ENCODE data around the gene EVI5L.

The EVI5L gene

GRCh38 chr19:7846155-7846646 is 16.2 kb downstream of the EVI5L start (continued):
- TF ChIP-seq TSHZ2 (CRISPR knock-in tag; IDR thresholded peaks at IDR 0.05) (no peak), ZC3H10 (CRISPR knock-in tag; IDR thresholded peaks at IDR 0.05) (no peak), ZFP3 (CRISPR knock-in tag; IDR thresholded peaks at IDR 0.05) (no peak), ISL1 (CRISPR knock-in tag; IDR thresholded peaks at IDR 0.05) (no peak), BACH2 (CRISPR knock-in tag; IDR thresholded peaks at IDR 0.05; ENCODE audit: borderline replicate concordance) (no peak)

GRCh38 chr19:7847664-7848063 is 17.6 kb downstream of the EVI5L start:
- no peak for ATAC-seq

More at GRCh38 chr19:7847664-7848063, 17.6 kb downstream of the EVI5L start:
- TF ChIP-seq RARB (CRISPR knock-in tag; IDR thresholded peaks at IDR 0.05) (no peak), ZNF565 (CRISPR knock-in tag; conservative IDR thresholded peaks at IDR 0.05; ENCODE audit: low read depth) (no peak), OSR1 (CRISPR knock-in tag; IDR thresholded peaks at IDR 0.05) (no peak), CSRNP3 (CRISPR knock-in tag; IDR thresholded peaks at IDR 0.05) (no peak), CSDC2 (CRISPR knock-in tag; IDR thresholded peaks at IDR 0.05) (no peak), CREB5 (CRISPR knock-in tag; IDR thresholded peaks at IDR 0.05; ENCODE audit: low read depth) (no peak), ZFP3 (CRISPR knock-in tag; IDR thresholded peaks at IDR 0.05) (no peak), POU6F1 (CRISPR knock-in tag; IDR thresholded peaks at IDR 0.05; ENCODE audit: borderline replicate concordance, low read depth) (no peak), TOX (CRISPR knock-in tag; IDR thresholded peaks at IDR 0.05; ENCODE audit: borderline replicate concordance) (no peak), ZFP30 (CRISPR knock-in tag; IDR thresholded peaks at IDR 0.05) (no peak), ZC3H10 (CRISPR knock-in tag; IDR thresholded peaks at IDR 0.05) (no peak), TCF4 (CRISPR knock-in tag; IDR thresholded peaks at IDR 0.05; ENCODE audit: borderline replicate concordance) (no peak), GLIS3 (CRISPR knock-in tag; IDR thresholded peaks at IDR 0.05) (no peak), BACH2 (CRISPR knock-in tag; IDR thresholded peaks at IDR 0.05; ENCODE audit: borderline replicate concordance) (no peak), ESRRG (CRISPR knock-in tag; IDR thresholded peaks at IDR 0.05) (no peak), ZNF8 (CRISPR knock-in tag; IDR thresholded peaks at IDR 0.05) (no peak), PATZ1 (CRISPR knock-in tag; IDR thresholded peaks at IDR 0.05; ENCODE audit: borderline replicate concordance) (no peak), PPARA (CRISPR knock-in tag; IDR thresholded peaks at IDR 0.05; ENCODE audit: borderline replicate concordance) (no peak), ISL1 (CRISPR knock-in tag; IDR thresholded peaks at IDR 0.05) (no peak)
